CD14-positive monocyte (primary cell): ENCODE measurements around the gene CA10. TPM values are rescaled to one million over a fixed set of nuclear protein-coding genes. Genes with fewer than 3 reads are reported as not detected.

Source experiments
- DNase-seq, 3 donors: peaks; one replicate each; pipeline ENCODE4 v3.0.0-alpha.2; 2011 to 2022
- H2AFZ ChIP-seq: 2 replicates; pipeline ENCODE4 v1.6.0; 2012; ENCODE audit warnings: mild to moderate bottlenecking, low read depth, low read length, inconsistent platforms; ENCODE audit not compliant: insufficient read depth, poor library complexity, severe bottlenecking
- H3K27ac ChIP-seq, 2 donors: 1 replicate in 1 of 2; 2 replicates in 1 of 2; pipeline ENCODE4 v1.5.1; 2012 to 2013; ENCODE audit warnings: low read length in 2 of 2, control low read depth in 1 of 2, inconsistent platforms in 1 of 2, low read depth in 1 of 2, mild to moderate bottlenecking in 1 of 2
- H3K27me3 ChIP-seq, 2 donors: one replicate each; pipeline versions ENCODE4 v1.6.0 to v1.6.1; 2011 to 2013; ENCODE audit warnings: low read length in 2 of 2; ENCODE audit not compliant: control insufficient read depth in 2 of 2, insufficient read depth in 2 of 2
- H3K36me3 ChIP-seq, 2 donors: replicated peaks in 1 of 2; 1 replicate in 1 of 2; 2 replicates in 1 of 2; pipeline versions ENCODE4 v1.5.1 to v1.6.1; 2012 to 2013; ENCODE audit warnings: low read length in 2 of 2, control low read depth in 1 of 2, inconsistent platforms in 1 of 2, mild to moderate bottlenecking in 1 of 2; ENCODE audit not compliant: insufficient read depth in 2 of 2, control insufficient read depth in 1 of 2
- H3K4me1 ChIP-seq, 2 donors: 1 replicate in 1 of 2; 2 replicates in 1 of 2; pipeline versions ENCODE4 v1.5.1 to v1.6.1; 2012 to 2013; ENCODE audit warnings: low read length in 2 of 2, control low read depth in 1 of 2, inconsistent platforms in 1 of 2, mild to moderate bottlenecking in 1 of 2, moderate library complexity in 1 of 2; ENCODE audit not compliant: insufficient read depth in 2 of 2, control insufficient read depth in 1 of 2
- H3K4me2 ChIP-seq: replicated peaks from 2 replicates; pipeline ENCODE3; 2012; ENCODE audit warnings: low read length, moderate library complexity, mild to moderate bottlenecking; ENCODE audit not compliant: poor library complexity, severe bottlenecking; ENCODE audit errors: extremely low read depth
- H3K4me3 ChIP-seq, 3 experiments: fragments of 200-600 bp in 1 of 3; sonication (generic) in 1 of 3; replicated peaks in 1 of 3; 1 replicate in 2 of 3; 2 replicates in 1 of 3; pipeline ENCODE4 v1.5.1; 2011 to 2013; ENCODE audit warnings: low read length in 3 of 3, mild to moderate bottlenecking in 3 of 3, control low read depth in 2 of 3, low read depth in 2 of 3, inconsistent platforms in 1 of 3, moderate library complexity in 1 of 3
- H3K79me2 ChIP-seq: 2 replicates; pipeline ENCODE4 v1.6.0; 2012; ENCODE audit warnings: mild to moderate bottlenecking, control low read depth, inconsistent platforms, low read length, moderate library complexity; ENCODE audit not compliant: insufficient read depth
- H3K9ac ChIP-seq: 2 replicates; pipeline ENCODE4 v1.6.0; 2017; ENCODE audit warnings: low read length, mild to moderate bottlenecking; ENCODE audit not compliant: insufficient read depth, poor library complexity, severe bottlenecking
- H3K9me3 ChIP-seq, 2 donors: replicated peaks in 1 of 2; 1 replicate in 1 of 2; 2 replicates in 1 of 2; pipeline versions ENCODE4 v1.5.1 to v1.6.1; 2012 to 2013; ENCODE audit warnings: low read length in 2 of 2, control low read depth in 1 of 2; ENCODE audit not compliant: control insufficient read depth in 1 of 2, insufficient read depth in 1 of 2
- H4K20me1 ChIP-seq: 2 replicates; pipeline ENCODE4 v1.6.0; 2012; ENCODE audit warnings: mild to moderate bottlenecking, low read length, control low read depth, moderate library complexity; ENCODE audit not compliant: insufficient read depth
- H3K27ac Mint-ChIP-seq, 7 donors: one replicate each; pipeline ENCODE4 v1.8.0; 2020; ENCODE audit warnings: mild to moderate bottlenecking in 7 of 7, mixed read lengths in 7 of 7, moderate library complexity in 6 of 7, inconsistent platforms in 2 of 7
- H3K27me3 Mint-ChIP-seq, 3 donors: one replicate each; pipeline ENCODE4 v1.8.0; 2021 to 2022; ENCODE audit warnings: low read depth in 3 of 3, mild to moderate bottlenecking in 3 of 3, mixed read lengths in 3 of 3, moderate library complexity in 3 of 3, inconsistent platforms in 1 of 3
- H3K36me3 Mint-ChIP-seq, 2 donors: one replicate each; pipeline ENCODE4 v1.8.0; 2020; ENCODE audit warnings: mixed read lengths in 2 of 2, inconsistent platforms in 1 of 2, mild to moderate bottlenecking in 1 of 2
- H3K4me1 Mint-ChIP-seq: one replicate; pipeline ENCODE4 v1.8.0; 2020; ENCODE audit warnings: mild to moderate bottlenecking, mixed read lengths
- H3K4me3 Mint-ChIP-seq, 2 donors: one replicate each; pipeline ENCODE4 v1.8.0; 2020; ENCODE audit warnings: mild to moderate bottlenecking in 2 of 2, mixed read lengths in 2 of 2, moderate library complexity in 1 of 2
- H3K9me3 Mint-ChIP-seq, 7 donors: one replicate each; pipeline ENCODE4 v1.8.0; 2020 to 2022; ENCODE audit warnings: mixed read lengths in 7 of 7, mild to moderate bottlenecking in 6 of 7, moderate library complexity in 6 of 7, inconsistent platforms in 2 of 7
- CTCF ChIP-seq: fragments of 200-600 bp; IDR thresholded peaks from one replicate; pipeline ENCODE4 v1.8.0; 2022; ENCODE audit warnings: antibody characterized with exemption, mild to moderate bottlenecking
- WGBS: methylation state at CpG from one replicate; pipeline ENCODE4 v1.1.5; 2013; ENCODE audit warnings: missing lambda C conversion rate; ENCODE audit not compliant: insufficient coverage; 5-methylcytosine and 5-hydroxymethylcytosine counted together
- intact Hi-C, 2 donors: fragments of 100-400 bp; cut with micrococcal nuclease; formaldehyde crosslinking; loops; one replicate each; pipeline versions ENCODE4 v1.15.0 to v1.15.1; 2023
- polyA plus RNA-seq, 3 donors: library from polyadenylated mRNA; depleted of rRNA in 1 of 3; unstranded in 2 of 3; stranded (reverse) in 1 of 3; fragments of 300-500 nt in 2 of 3; fragments of >200 nt in 1 of 3; fragmentation: Illumina TruSeq in 2 of 3; gene quantifications; 1 replicate in 2 of 3; 2 replicates in 1 of 3; pipeline ENCODE4 v1.2.3, GENCODE V29; 2012 to 2021

Gene CA10
- polyA plus RNA-seq, 3 donors = not detected

GRCh38 chr17:51741458-51741857, 417.1 kb downstream of the CA10 start:
- no peaks in the 10 kb centered on the region for H3K4me1 ChIP-seq
- H3K36me3 Mint-ChIP-seq = no peaks in the 10 kb centered on the region
- no peak overlapping the region for H2AFZ ChIP-seq
- no peak for TF ChIP-seq CTCF
- no peak overlapping the region for H3K27ac Mint-ChIP-seq
- H3K4me3 Mint-ChIP-seq = no peak overlapping the region
- H4K20me1 ChIP-seq = no peaks in the 10 kb centered on the region
- no peaks in the 10 kb centered on the region for H3K36me3 ChIP-seq
- no peaks in the 10 kb centered on the region for H3K9me3 ChIP-seq
- no peak overlapping the region for H3K4me3 ChIP-seq
- H3K4me2 ChIP-seq = no peak overlapping the region
- H3K4me1 Mint-ChIP-seq = no peaks in the 10 kb centered on the region
- no peaks in the 10 kb centered on the region for H3K79me2 ChIP-seq
- H3K9ac ChIP-seq = no peak overlapping the region
- H3K9me3 Mint-ChIP-seq = peaks cover 0 to 5% (median 0%) of the 10 kb centered on the region in 7 donors
- no peak overlapping the region for H3K27ac ChIP-seq
- intact Hi-C loops = no loop called here
- H3K27me3 Mint-ChIP-seq = no peaks in the 10 kb centered on the region
- H3K27me3 ChIP-seq = no peaks in the 10 kb centered on the region
- no peak for DNase-seq

- H3K4me2 ChIP-seq = no peak overlapping the region
- H3K27me3 ChIP-seq = no peaks in the 10 kb centered on the region
- H4K20me1 ChIP-seq = no peaks in the 10 kb centered on the region
- H2AFZ ChIP-seq = no peak overlapping the region
- Mint-ChIP-seq H3K36me3 (no peaks in the 10 kb centered on the region), H3K9me3 (peaks cover 0 to 5% (median 0%) of the 10 kb centered on the region in 7 donors), H3K4me3 (no peak overlapping the region), H3K27ac (no peak overlapping the region), H3K4me1 (no peaks in the 10 kb centered on the region), H3K27me3 (no peaks in the 10 kb centered on the region)
- no peaks in the 10 kb centered on the region for H3K9me3 ChIP-seq
- no peak overlapping the region for H3K4me3 ChIP-seq
- no peaks in the 10 kb centered on the region for H3K4me1 ChIP-seq
- WGBS = 82% methylated on average over 5 of the region's 5 CpGs
- TF ChIP-seq CTCF = no peak
- no peak for DNase-seq
- intact Hi-C loops = no loop called here
- H3K9ac ChIP-seq = no peak overlapping the region
- H3K79me2 ChIP-seq = no peaks in the 10 kb centered on the region
- H3K27ac ChIP-seq = no peak overlapping the region
- H3K36me3 ChIP-seq = no peaks in the 10 kb centered on the region
Measured at GRCh38 chr17:51740531-51740930, 418.0 kb downstream of the CA10 start.
